Measurements from ENCODE around the gene CXCL10.

DNA sequence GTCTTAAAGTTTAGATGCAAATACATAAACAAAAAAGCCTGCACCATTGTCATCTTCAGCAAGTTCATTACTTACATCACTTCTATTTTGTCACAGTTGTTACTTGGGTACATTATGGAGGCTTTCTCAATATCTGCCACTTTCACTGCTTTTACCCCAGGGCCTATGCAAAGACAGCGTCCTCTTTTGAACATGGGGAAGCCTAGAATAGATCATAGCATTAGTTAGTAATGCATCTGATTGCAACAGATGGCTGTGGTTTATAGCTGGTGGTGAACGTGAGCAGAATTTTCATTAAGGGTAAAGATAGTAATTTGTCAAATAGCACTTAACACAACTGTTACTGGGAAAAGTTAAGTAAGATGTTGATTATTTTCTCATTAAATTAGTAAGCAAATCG lies 11.8 kb upstream of the CXCL10 start:
- TF ChIP-seq POLR2A (IDR thresholded peaks at IDR 0.05), result no peak
- TF ChIP-seq, protein P1, sequence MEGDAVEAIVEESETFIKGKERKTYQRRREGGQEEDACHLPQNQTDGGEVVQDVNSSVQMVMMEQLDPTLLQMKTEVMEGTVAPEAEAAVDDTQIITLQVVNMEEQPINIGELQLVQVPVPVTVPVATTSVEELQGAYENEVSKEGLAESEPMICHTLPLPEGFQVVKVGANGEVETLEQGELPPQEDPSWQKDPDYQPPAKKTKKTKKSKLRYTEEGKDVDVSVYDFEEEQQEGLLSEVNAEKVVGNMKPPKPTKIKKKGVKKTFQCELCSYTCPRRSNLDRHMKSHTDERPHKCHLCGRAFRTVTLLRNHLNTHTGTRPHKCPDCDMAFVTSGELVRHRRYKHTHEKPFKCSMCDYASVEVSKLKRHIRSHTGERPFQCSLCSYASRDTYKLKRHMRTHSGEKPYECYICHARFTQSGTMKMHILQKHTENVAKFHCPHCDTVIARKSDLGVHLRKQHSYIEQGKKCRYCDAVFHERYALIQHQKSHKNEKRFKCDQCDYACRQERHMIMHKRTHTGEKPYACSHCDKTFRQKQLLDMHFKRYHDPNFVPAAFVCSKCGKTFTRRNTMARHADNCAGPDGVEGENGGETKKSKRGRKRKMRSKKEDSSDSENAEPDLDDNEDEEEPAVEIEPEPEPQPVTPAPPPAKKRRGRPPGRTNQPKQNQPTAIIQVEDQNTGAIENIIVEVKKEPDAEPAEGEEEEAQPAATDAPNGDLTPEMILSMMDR (IDR thresholded peaks at IDR 0.05), result no peak
